Spleen (tissue), 7 donors: ENCODE results near the gene MTA2.
"Not testable (repeated sequence)": the region's sequence is repeated elsewhere in the genome, so short reads cannot be mapped to it uniquely, and the experiment has no call there.

ENCODE experiments used
- POLR2A ChIP-seq, 3 donors: fragments of 450-650 bp; IDR thresholded peaks; one replicate each; pipeline ENCODE4 v1.5.1; 2017; ENCODE audit warnings: antibody characterized with exemption in 3 of 3, mild to moderate bottlenecking in 1 of 3
- TF ChIP-seq, protein P1 (sequence below), 11 experiments: fragments of 200-600 bp in 7 of 11; fragments of 450-650 bp in 4 of 11; sonication (generic) in 4 of 11; IDR thresholded peaks in 8 of 11; conservative IDR thresholded peaks in 3 of 11; 1 replicate in 7 of 11; 2 replicates in 4 of 11; pipeline versions ENCODE4 v1.4.0 to v1.8.0; 2016 to 2021; ENCODE audit warnings: antibody characterized with exemption in 11 of 11, inconsistent platforms in 4 of 11, mild to moderate bottlenecking in 1 of 11
- donor health status: DM: no; HTN: no; CAD: no; lungs with moderate emphysema.
- donor health status: DM: no; HTN: no; CAD: no.
- donor health status: DM: no; HTN: no; CAD: no.

DNA sequence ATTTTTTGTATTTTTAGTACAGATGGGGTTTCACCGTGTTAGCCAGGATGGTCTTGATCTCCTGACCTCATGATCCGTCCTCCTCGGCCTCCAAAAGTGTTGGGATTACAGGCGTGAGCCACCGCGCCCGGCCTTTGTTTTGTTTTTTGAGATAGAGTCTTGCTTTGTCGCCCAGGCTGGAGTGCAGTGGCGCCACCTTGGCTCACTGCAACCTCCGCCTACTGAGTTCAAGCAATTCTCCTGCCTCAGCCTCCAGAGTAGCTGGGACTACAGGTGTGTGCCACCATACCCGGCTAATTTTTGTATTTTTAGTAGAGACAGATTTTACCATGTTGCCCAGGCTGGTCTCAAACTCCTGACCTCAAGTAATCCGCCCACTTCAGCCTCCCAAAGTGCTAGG, 48.6 kb upstream of the MTA2 start:
- TF ChIP-seq POLR2A (IDR thresholded peaks at IDR 0.05) = not testable (repeated sequence)
- TF ChIP-seq, protein P1, sequence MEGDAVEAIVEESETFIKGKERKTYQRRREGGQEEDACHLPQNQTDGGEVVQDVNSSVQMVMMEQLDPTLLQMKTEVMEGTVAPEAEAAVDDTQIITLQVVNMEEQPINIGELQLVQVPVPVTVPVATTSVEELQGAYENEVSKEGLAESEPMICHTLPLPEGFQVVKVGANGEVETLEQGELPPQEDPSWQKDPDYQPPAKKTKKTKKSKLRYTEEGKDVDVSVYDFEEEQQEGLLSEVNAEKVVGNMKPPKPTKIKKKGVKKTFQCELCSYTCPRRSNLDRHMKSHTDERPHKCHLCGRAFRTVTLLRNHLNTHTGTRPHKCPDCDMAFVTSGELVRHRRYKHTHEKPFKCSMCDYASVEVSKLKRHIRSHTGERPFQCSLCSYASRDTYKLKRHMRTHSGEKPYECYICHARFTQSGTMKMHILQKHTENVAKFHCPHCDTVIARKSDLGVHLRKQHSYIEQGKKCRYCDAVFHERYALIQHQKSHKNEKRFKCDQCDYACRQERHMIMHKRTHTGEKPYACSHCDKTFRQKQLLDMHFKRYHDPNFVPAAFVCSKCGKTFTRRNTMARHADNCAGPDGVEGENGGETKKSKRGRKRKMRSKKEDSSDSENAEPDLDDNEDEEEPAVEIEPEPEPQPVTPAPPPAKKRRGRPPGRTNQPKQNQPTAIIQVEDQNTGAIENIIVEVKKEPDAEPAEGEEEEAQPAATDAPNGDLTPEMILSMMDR (IDR thresholded peaks at IDR 0.05 in 8 of 11, conservative IDR thresholded peaks at IDR 0.05 in 3 of 11) = not testable (repeated sequence)
